ENCODE data around the gene CMTM1.
"Not testable (repeated sequence)": the region's sequence is repeated elsewhere in the genome, so short reads cannot be mapped to it uniquely, and the experiment has no call there.

The CMTM1 gene

GRCh38 chr16:66591018-66591417 lies 24.8 kb downstream of the CMTM1 start:
- no peak for DNase-seq (ENCODE audit: low read depth, low spot score)
- no peak for TF ChIP-seq CTCF (IDR thresholded peaks at IDR 0.05; ENCODE audit: low read depth, low read length)
- in situ Hi-C loops (cut with HindIII; ENCODE audit: low sequenced_read_pairs): no loop called here
- H3K4me3 ChIP-seq (ENCODE audit: low read depth, low read length): no peak overlapping the region

- in situ Hi-C loops (cut with HindIII; ENCODE audit: low sequenced_read_pairs): no loop called here
- H3K4me3 ChIP-seq (ENCODE audit: low read depth, low read length): no peak overlapping the region
- DNase-seq (ENCODE audit: low read depth, low spot score): no peak
Measured at GRCh38 chr16:66592241-66592640, 26.0 kb downstream of the CMTM1 start.

GRCh38 chr16:66592814-66593213 lies 26.6 kb downstream of the CMTM1 start:
- no peak overlapping the region for H3K4me3 ChIP-seq (ENCODE audit: low read depth, low read length)
- DNase-seq (ENCODE audit: low read depth, low spot score): no peak
- no peak for TF ChIP-seq CTCF (IDR thresholded peaks at IDR 0.05; ENCODE audit: low read depth, low read length)
- in situ Hi-C loops (cut with HindIII; ENCODE audit: low sequenced_read_pairs): no loop called here

More at GRCh38 chr16:66592241-66592640, 26.0 kb downstream of the CMTM1 start:
- TF ChIP-seq CTCF (IDR thresholded peaks at IDR 0.05; ENCODE audit: low read depth, low read length): no peak

- in situ Hi-C loops (cut with HindIII; ENCODE audit: low sequenced_read_pairs): no loop called here
- no peak overlapping the region for H3K4me3 ChIP-seq (ENCODE audit: low read depth, low read length)
- DNase-seq (ENCODE audit: low read depth, low spot score): no peak
- no peak for TF ChIP-seq CTCF (IDR thresholded peaks at IDR 0.05; ENCODE audit: low read depth, low read length)
Measured at GRCh38 chr16:66594739-66595138, 28.5 kb downstream of the CMTM1 start.

- DNase-seq (ENCODE audit: low read depth, low spot score); in situ Hi-C loops (cut with HindIII; ENCODE audit: low sequenced_read_pairs); H3K4me3 ChIP-seq (ENCODE audit: low read depth, low read length): not testable (repeated sequence)
Measured at GRCh38 chr16:66596559-66596958, 30.3 kb downstream of the CMTM1 start.

- no peak overlapping the region for H3K4me3 ChIP-seq (ENCODE audit: low read depth, low read length)
- in situ Hi-C loops (cut with HindIII; ENCODE audit: low sequenced_read_pairs): no loop called here
- no peak for DNase-seq (ENCODE audit: low read depth, low spot score)
- TF ChIP-seq CTCF (IDR thresholded peaks at IDR 0.05; ENCODE audit: low read depth, low read length): no peak
Measured at GRCh38 chr16:66596986-66597848, 31.0 kb downstream of the CMTM1 start.

GRCh38 chr16:66598111-66598510 lies 31.9 kb downstream of the CMTM1 start:
- no peak for TF ChIP-seq CTCF (IDR thresholded peaks at IDR 0.05; ENCODE audit: low read depth, low read length)
- in situ Hi-C loops (cut with HindIII; ENCODE audit: low sequenced_read_pairs): no loop called here
- no peak overlapping the region for H3K4me3 ChIP-seq (ENCODE audit: low read depth, low read length)
- DNase-seq (ENCODE audit: low read depth, low spot score): no peak

Measured in astrocyte of the spinal cord (primary cell).